GM19397 (cell line): Measurements from ENCODE around the gene IDI1.

Source experiments
- ATAC-seq: cut with Tn5 transposase; IDR thresholded peaks from one replicate; pipeline ENCODE4 v1.9.1; 2021; ENCODE audit warnings: mild to moderate bottlenecking, moderate library complexity; ENCODE audit not compliant: unreplicated experiment

Gene IDI1

DNA sequence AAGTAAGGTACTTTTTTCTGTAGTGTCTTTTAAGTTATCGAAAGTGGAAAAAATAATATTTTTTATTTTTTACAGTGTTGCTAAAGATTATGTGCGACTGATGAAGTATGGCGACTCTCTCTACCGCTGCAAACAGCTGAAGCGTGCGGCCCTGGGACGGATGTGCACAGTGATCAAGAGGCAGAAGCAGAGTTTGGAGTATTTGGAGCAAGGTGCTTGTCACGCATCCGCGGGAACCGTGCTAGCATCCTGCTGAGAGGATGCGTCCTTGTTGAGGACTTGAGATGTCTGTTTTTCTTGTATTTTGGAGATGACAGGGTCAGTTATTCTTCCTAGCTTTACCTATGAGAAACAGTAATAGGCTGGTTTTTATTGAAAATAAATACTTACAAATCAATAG lies 52.9 kb downstream of the IDI1 start:
- ATAC-seq: no peak

DNA sequence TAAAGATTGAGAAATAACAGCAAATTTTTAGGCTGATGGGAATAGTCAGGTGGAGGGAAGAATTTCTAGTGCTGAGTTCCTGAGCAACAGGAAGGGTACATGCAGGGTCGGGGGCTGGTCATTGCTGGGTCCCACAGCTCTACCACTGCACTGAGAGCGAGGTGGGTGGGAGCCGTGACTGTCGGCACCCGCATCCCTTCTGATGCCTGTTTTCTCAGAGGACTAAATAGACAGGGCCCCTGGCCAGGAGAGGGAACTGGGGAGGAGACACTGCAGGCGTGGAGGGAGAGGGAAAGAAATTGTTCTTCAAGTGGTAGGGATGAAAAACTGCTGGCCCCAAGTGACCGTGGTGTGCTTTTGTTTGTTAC lies 53.4 kb downstream of the IDI1 start:
- ATAC-seq: no peak

DNA sequence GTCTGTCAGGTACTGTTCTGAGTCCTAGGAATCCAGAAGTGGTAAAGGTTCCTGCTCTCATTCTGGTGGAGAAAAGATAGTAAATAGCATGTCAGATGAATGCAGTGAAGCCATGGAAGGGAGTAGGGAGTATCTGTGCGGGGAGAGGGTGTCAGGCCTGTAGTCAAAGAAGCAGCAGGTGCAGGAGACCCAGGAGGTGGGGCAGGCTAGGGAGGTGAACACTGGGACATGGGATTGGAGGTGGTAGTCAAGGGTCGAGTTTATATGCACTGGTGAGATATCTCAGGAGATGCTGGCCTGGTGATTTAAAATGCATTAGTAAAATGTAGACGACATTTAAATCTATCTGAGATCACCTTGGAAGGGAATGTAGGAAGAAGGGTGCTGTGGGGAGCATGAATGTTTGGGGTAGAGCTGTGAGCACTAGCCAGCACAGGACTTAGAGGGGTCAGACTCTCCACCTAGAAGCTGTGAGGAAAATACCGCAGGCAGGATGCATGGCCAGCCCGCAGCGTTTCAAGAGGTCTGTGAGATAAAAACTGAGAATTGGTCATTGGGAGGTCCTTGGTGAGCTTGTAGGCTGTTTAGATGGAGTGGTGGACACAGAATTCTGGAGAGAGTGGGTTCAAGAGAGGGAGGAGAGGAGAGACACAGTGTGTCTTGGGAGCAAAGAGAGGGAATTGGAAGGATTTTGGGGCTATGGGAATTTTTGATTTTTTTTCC lies 53.9 kb downstream of the IDI1 start:
- no peak for ATAC-seq

DNA sequence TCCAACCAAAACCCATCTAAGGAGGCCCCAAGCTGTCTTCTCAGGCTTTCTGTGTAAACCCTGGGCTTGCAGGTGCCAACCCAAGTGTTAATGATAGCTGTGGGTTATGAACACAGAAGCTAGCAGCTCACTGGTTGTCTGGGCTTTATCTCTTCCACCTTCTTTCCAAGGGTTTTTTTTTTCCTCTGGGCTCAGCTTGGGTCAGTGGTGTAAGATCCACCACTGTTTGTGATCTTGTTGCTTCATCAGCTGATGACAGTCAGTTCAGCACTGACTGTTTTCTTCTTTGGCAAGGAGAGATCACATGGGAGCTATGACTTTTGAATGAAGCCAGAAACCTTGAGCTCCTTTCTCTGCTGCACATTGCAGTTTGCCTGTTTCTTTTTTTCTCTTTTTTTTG lies 56.0 kb downstream of the IDI1 start:
- no peak for ATAC-seq

DNA sequence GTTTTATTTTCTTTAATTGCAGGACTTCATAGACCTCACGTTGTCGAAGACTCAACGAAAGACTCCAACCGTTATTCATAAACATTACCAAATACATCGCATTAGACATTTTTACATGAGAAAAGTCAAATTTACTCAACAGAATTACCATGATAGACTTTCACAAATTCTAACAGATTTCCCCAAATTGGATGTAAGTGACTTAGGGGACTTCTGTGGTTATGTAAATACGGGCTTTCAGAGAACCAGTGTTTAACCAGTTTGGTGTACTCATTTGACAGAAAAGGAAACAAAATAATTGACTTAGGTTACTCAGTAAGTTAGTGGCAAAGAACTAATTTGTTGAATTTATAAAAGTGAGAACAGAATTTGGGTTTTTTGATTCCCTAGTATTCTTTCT lies 56.5 kb downstream of the IDI1 start:
- no peak for ATAC-seq

DNA sequence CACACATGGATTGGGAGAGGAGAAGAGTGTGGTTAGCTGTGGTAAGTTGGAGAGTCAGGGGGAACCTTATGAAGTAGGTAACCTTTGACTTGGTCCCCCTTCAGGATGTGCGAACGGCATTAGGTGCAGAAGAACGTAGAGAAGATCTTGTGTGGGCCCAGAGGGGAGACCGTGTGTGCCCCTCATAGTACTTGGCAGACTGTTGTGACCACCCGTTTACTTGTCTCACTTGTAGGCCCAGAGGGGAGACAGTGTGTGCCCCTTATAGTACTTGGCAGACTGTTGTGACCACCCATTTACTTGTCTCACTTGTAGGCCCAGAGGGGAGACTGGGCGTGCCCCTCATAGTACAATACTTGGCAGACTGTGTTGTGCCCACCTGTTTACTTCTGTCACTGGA lies 58.1 kb downstream of the IDI1 start:
- ATAC-seq: no peak
